Upper lobe of right lung (tissue), 1 donor: ENCODE data around the gene LRRFIP1. TPM values are rescaled to one million over a fixed set of nuclear protein-coding genes. Genes with fewer than 3 reads are reported as not detected.
"Not testable (repeated sequence)": the region's sequence is repeated elsewhere in the genome, so short reads cannot be mapped to it uniquely, and the experiment has no call there.

Experiments used
- ATAC-seq: fragments of 200-7000 bp; cut with Tn5 transposase; one replicate; pipeline ENCODE4 v1.9.1; 2020; ENCODE audit warnings: mild to moderate bottlenecking, moderate library complexity
- DNase-seq: peaks from one replicate; pipeline ENCODE4 v3.0.0-alpha.2; 2020
- H3K27ac ChIP-seq: fragments of 200-600 bp; one replicate; pipeline ENCODE4 v1.8.0; 2022
- H3K27me3 ChIP-seq: fragments of 200-600 bp; one replicate; pipeline ENCODE4 v1.8.0; 2022; ENCODE audit warnings: mild to moderate bottlenecking
- H3K36me3 ChIP-seq: fragments of 200-600 bp; one replicate; pipeline ENCODE4 v1.8.0; 2022
- H3K4me1 ChIP-seq: fragments of 200-600 bp; one replicate; pipeline ENCODE4 v1.8.0; 2022
- H3K4me3 ChIP-seq: fragments of 200-600 bp; one replicate; pipeline ENCODE4 v1.8.0; 2022; ENCODE audit warnings: mild to moderate bottlenecking
- H3K9me3 ChIP-seq: fragments of 200-600 bp; one replicate; pipeline ENCODE4 v1.8.0; 2022
- intact Hi-C: fragments of 100-400 bp; cut with DNase I; formaldehyde crosslinking; loops from one replicate; pipeline ENCODE4 v1.11.0; 2022
- total RNA-seq: library from RNA; stranded (reverse); fragmentation: NEBNext Ultra II Directional; extraction: Animal tissue kit (Norgen Biotek cat#: 25700); gene quantifications from one replicate; pipeline ENCODE4 v1.2.1, GENCODE V29; 2021
- TF ChIP-seq, protein P1 (sequence below): fragments of 200-600 bp; IDR thresholded peaks from one replicate; pipeline ENCODE4 v1.8.0; 2022; ENCODE audit warnings: antibody characterized with exemption
- donor health status: DM: no; HTN: yes; CAD: no; lungs with severe emphysema.

LRRFIP1 gene
- total RNA-seq, 1 donor from 2014 or later = 178 TPM

DNA sequence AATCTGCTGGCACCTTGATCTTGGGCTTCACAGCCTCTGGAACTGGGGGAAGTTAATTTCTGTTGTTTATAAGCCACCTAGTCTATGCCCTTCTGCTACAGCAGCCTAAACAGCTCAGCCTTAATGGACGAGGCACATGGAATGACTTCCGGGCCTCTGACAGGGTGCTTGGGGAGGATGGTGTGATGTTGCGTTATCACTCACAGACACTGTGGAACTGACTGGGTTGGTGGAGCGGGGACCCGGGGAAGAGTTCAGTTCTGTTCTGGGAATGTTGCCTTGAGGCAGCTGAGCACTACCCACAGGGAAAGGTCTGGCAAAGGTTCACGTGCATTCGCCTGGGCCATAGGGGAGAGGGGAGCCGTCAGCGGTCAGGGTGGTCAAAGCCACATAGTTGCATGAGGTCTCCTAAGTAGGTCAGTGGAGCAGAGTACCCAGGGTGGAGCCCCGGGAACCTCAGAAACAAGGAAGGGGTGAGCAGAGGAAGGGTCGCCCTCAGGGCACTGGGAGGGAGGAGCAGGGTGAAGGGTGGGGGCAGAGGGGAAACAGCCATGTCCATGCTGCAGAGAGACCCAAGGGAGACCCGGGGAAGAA, 36.2 kb downstream of the LRRFIP1 start:
- peak; percentile 64 for DNase-seq
- H3K9me3 ChIP-seq = no peaks in the 10 kb centered on the region
- peak; percentile 7 for ATAC-seq
- intact Hi-C loops = no loop called here
- TF ChIP-seq, protein P1, sequence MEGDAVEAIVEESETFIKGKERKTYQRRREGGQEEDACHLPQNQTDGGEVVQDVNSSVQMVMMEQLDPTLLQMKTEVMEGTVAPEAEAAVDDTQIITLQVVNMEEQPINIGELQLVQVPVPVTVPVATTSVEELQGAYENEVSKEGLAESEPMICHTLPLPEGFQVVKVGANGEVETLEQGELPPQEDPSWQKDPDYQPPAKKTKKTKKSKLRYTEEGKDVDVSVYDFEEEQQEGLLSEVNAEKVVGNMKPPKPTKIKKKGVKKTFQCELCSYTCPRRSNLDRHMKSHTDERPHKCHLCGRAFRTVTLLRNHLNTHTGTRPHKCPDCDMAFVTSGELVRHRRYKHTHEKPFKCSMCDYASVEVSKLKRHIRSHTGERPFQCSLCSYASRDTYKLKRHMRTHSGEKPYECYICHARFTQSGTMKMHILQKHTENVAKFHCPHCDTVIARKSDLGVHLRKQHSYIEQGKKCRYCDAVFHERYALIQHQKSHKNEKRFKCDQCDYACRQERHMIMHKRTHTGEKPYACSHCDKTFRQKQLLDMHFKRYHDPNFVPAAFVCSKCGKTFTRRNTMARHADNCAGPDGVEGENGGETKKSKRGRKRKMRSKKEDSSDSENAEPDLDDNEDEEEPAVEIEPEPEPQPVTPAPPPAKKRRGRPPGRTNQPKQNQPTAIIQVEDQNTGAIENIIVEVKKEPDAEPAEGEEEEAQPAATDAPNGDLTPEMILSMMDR = no peak
- peak overlapping the region; percentile 77 for H3K27ac ChIP-seq
- no peaks in the 10 kb centered on the region for H3K27me3 ChIP-seq
- H3K4me3 ChIP-seq = no peak overlapping the region
- no peaks in the 10 kb centered on the region for H3K36me3 ChIP-seq
- H3K4me1 ChIP-seq = peaks cover 17% of the 10 kb centered on the region

DNA sequence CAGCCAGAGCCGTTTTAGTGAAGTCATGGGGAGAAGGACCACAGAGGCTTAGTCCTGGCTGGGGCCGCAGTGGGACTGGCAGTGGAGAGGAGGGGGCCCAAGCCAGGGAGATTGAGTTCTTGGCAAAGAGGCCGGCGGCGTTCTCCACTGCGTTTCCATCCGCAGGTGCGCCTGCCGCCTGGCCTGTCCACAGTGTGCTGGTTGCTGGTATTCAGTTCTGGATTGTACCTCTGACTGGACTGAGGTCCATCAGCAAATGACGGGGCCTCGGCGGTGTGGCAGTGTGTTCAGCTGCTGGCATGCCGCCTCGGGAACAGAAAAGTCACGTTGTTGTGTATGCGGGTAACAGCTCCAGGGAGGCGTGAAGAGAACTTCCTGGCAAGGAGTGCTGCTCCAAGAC, 36.8 kb downstream of the LRRFIP1 start:
- no peaks in the 10 kb centered on the region for H3K9me3 ChIP-seq
- no peaks in the 10 kb centered on the region for H3K27me3 ChIP-seq
- intact Hi-C loops = no loop called here
- DNase-seq (peak; percentile 61), ATAC-seq (no peak)
- H3K36me3 ChIP-seq = no peaks in the 10 kb centered on the region
- H3K4me1 ChIP-seq = peaks cover 17% of the 10 kb centered on the region
- H3K27ac ChIP-seq = no peak overlapping the region
- TF ChIP-seq, protein P1 = no peak
- H3K4me3 ChIP-seq = no peak overlapping the region

DNA sequence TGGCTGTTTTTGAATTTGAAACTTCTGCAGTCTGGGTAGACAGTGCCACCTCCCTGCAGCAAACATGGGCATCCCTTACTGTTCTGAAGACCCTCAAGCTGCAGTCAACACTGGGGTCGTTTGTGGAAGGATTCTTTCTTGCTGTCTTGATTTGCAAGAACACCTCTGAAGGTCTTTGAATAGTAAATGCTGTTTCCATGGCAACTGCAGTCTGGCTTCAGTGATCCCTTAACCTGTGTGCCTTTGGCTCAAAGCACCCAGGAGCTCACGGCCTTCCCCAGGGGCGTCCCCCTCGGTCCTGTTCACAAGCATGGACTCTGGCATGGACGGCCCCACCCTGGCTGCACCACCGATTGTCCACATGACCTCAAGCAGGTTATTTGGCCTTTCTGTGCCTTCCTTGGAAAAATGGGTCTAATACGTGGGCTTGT, 38.3 kb downstream of the LRRFIP1 start:
- Histone ChIP-seq H3K4me3 (no peak overlapping the region), H3K36me3 (no peaks in the 10 kb centered on the region), H3K9me3 (no peaks in the 10 kb centered on the region), H3K4me1 (peaks cover 21% of the 10 kb centered on the region), H3K27me3 (no peaks in the 10 kb centered on the region), H3K27ac (no peak overlapping the region)
- intact Hi-C loops = no loop called here
- no peak for ATAC-seq
- TF ChIP-seq, protein P1 = no peak
- DNase-seq = peak; percentile 46

DNA sequence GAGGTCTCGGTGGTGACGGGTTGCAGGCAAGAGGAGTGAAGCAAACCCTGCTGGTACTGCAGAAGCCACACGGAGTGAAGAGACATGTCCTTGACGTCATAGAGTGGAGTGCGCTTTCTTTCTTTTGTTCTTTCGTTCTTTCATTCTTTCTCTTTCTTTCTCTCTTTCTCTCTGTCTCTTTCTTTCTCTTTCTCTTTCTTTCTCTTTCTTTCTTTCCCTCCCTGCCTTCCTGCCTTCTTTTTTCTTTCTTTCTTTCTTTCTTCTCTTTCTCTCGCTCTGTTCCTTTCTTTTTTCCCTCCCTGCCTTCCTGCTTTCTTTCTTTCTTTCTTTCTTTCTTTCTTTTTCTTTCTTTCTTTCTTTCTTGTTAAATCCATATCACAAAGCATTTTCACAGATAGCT, 39.2 kb downstream of the LRRFIP1 start:
- intact Hi-C loops = no loop called here
- Histone ChIP-seq H3K4me3 (no peak overlapping the region), H3K27ac (no peak overlapping the region), H3K9me3 (no peaks in the 10 kb centered on the region), H3K27me3 (no peaks in the 10 kb centered on the region), H3K4me1 (peaks cover 21% of the 10 kb centered on the region), H3K36me3 (no peaks in the 10 kb centered on the region)
- ATAC-seq (no peak), DNase-seq (no peak)
- TF ChIP-seq, protein P1 = no peak

DNA sequence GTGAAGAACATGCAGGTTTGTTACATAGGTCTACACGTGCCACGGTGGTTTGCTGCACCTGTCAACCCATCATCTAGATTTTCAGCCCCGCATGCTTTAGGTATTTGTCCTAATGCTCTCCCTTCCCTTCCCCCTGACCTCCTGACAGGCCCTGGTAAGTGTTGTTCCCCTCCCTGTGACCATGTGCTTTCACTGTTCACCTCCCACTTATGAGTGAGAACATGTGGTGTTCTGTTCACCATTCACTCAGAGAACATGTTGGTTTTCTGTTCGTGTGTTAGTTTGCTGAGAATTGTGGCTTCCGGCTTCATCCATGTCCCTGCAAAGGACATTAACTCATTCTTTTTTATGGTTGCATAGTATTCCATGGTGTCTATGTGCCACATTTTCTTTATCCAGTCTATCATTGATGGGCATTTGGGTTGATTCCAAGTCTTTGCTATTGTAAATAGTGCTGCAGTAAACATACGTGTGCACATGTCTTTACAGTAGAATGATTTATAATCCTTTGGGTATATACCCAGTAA, 39.7 kb downstream of the LRRFIP1 start:
- ATAC-seq = not testable (repeated sequence)

DNA sequence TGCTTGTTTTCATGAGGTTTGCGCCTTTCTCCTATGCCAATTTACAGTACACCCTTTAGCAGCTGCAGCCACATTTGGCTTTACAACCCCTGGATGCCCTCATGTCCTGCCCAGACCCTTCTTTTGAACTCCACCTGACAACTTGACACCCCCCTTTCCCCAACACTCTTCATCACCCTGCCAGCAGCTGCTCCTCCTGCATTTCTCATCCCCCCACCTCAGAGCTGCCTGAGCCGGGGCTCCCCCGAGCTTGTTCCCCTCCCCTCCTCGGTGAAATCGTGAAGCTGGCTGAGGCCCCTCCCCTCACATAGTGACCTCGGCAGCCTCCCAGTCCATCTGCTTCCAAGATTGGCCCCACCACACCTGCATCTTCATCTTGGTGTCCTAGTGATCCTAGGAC, 40.5 kb downstream of the LRRFIP1 start:
- Histone ChIP-seq H3K9me3 (no peaks in the 10 kb centered on the region), H3K27me3 (no peaks in the 10 kb centered on the region), H3K4me1 (peaks cover 14% of the 10 kb centered on the region), H3K4me3 (no peak overlapping the region), H3K27ac (no peak overlapping the region), H3K36me3 (no peaks in the 10 kb centered on the region)
- ATAC-seq (no peak), DNase-seq (peak; percentile 47)
- TF ChIP-seq, protein P1 = no peak
- intact Hi-C loops = no loop called here

More for the DNA sequence above, 39.7 kb downstream of the LRRFIP1 start:
- H3K9me3 ChIP-seq, H3K27ac ChIP-seq, H3K36me3 ChIP-seq, DNase-seq, H3K4me3 ChIP-seq, intact Hi-C loops, H3K27me3 ChIP-seq: not testable (repeated sequence)
- peaks cover 18% of the 10 kb centered on the region for H3K4me1 ChIP-seq
